ENCODE results near the gene C6orf89.

The C6orf89 gene

GRCh38 chr6:36928547-36928918 lies 42.8 kb downstream of the C6orf89 start:
- H3K4me3 ChIP-seq (ENCODE audit: low read length), result no peak overlapping the region
- DNase-seq, result no peak
- no peak for TF ChIP-seq EZH2 (optimal IDR thresholded peaks at IDR 0.05; ENCODE audit: low read depth, low read length)
- TF ChIP-seq CTCF (IDR thresholded peaks at IDR 0.05; ENCODE audit: low read length), result no peak
- TF ChIP-seq EZH2phosphoT487 (IDR thresholded peaks at IDR 0.05; ENCODE audit: low read length), result no peak
- H3K27ac ChIP-seq (ENCODE audit: low read length), result no peak overlapping the region
- no peak overlapping the region for H3K9ac ChIP-seq (ENCODE audit: low read length)
- no peaks in the 10 kb centered on the region for H3K4me1 ChIP-seq (ENCODE audit: low read length)
- no peaks in the 10 kb centered on the region for H3K9me2 ChIP-seq (replicated peaks; ENCODE audit: insufficient read depth, low read length)
- no peak overlapping the region for H2AFZ ChIP-seq (ENCODE audit: low read length)
- H3K4me2 ChIP-seq (ENCODE audit: low read depth, low read length), result no peak overlapping the region
- H3K79me2 ChIP-seq (ENCODE audit: low read length), result no peaks in the 10 kb centered on the region
- no peaks in the 10 kb centered on the region for H3K27me3 ChIP-seq (replicated peaks; ENCODE audit: insufficient read depth, low read length)
- H3F3A ChIP-seq (ENCODE audit: insufficient read depth, low read length), result no peaks in the 10 kb centered on the region
- no peaks in the 10 kb centered on the region for H4K20me1 ChIP-seq (ENCODE audit: insufficient read depth, low read length)
- no peaks in the 10 kb centered on the region for H3K36me3 ChIP-seq (replicated peaks; ENCODE audit: insufficient read depth, low read length)
- no peaks in the 10 kb centered on the region for H3K9me3 ChIP-seq (replicated peaks; ENCODE audit: insufficient read depth, low read length)

GRCh38 chr6:36929152-36929551 lies 43.4 kb downstream of the C6orf89 start:
- Histone ChIP-seq H4K20me1 (ENCODE audit: insufficient read depth, low read length) (no peaks in the 10 kb centered on the region), H2AFZ (ENCODE audit: low read length) (no peak overlapping the region), H3K4me1 (ENCODE audit: low read length) (no peaks in the 10 kb centered on the region), H3K36me3 (replicated peaks; ENCODE audit: insufficient read depth, low read length) (no peaks in the 10 kb centered on the region), H3K27ac (ENCODE audit: low read length) (no peak overlapping the region), H3F3A (ENCODE audit: insufficient read depth, low read length) (no peaks in the 10 kb centered on the region), H3K27me3 (replicated peaks; ENCODE audit: insufficient read depth, low read length) (no peaks in the 10 kb centered on the region), H3K9ac (ENCODE audit: low read length) (no peak overlapping the region), H3K79me2 (ENCODE audit: low read length) (no peaks in the 10 kb centered on the region), H3K9me2 (replicated peaks; ENCODE audit: insufficient read depth, low read length) (no peaks in the 10 kb centered on the region), H3K4me2 (ENCODE audit: low read depth, low read length) (no peak overlapping the region), H3K4me3 (ENCODE audit: low read length) (no peak overlapping the region), H3K9me3 (replicated peaks; ENCODE audit: insufficient read depth, low read length) (no peaks in the 10 kb centered on the region)
- DNase-seq, result no peak
- TF ChIP-seq EZH2phosphoT487 (IDR thresholded peaks at IDR 0.05; ENCODE audit: low read length) (no peak), EZH2 (optimal IDR thresholded peaks at IDR 0.05; ENCODE audit: low read depth, low read length) (no peak), CTCF (IDR thresholded peaks at IDR 0.05; ENCODE audit: low read length) (no peak)

GRCh38 chr6:36929607-36930006 lies 43.9 kb downstream of the C6orf89 start:
- H3K9me2 ChIP-seq (replicated peaks; ENCODE audit: insufficient read depth, low read length), result no peaks in the 10 kb centered on the region
- H3K79me2 ChIP-seq (ENCODE audit: low read length), result no peaks in the 10 kb centered on the region
- no peaks in the 10 kb centered on the region for H3K4me1 ChIP-seq (ENCODE audit: low read length)
- H3K4me3 ChIP-seq (ENCODE audit: low read length), result no peak overlapping the region
- H3K4me2 ChIP-seq (ENCODE audit: low read depth, low read length), result no peak overlapping the region
- no peaks in the 10 kb centered on the region for H3F3A ChIP-seq (ENCODE audit: insufficient read depth, low read length)
- no peaks in the 10 kb centered on the region for H3K36me3 ChIP-seq (replicated peaks; ENCODE audit: insufficient read depth, low read length)
- H2AFZ ChIP-seq (ENCODE audit: low read length), result no peak overlapping the region
- no peaks in the 10 kb centered on the region for H3K9me3 ChIP-seq (replicated peaks; ENCODE audit: insufficient read depth, low read length)
- no peak overlapping the region for H3K27ac ChIP-seq (ENCODE audit: low read length)
- no peak overlapping the region for H3K9ac ChIP-seq (ENCODE audit: low read length)
- no peaks in the 10 kb centered on the region for H4K20me1 ChIP-seq (ENCODE audit: insufficient read depth, low read length)
- no peaks in the 10 kb centered on the region for H3K27me3 ChIP-seq (replicated peaks; ENCODE audit: insufficient read depth, low read length)
- no peak for TF ChIP-seq EZH2 (optimal IDR thresholded peaks at IDR 0.05; ENCODE audit: low read depth, low read length)
- TF ChIP-seq CTCF (IDR thresholded peaks at IDR 0.05; ENCODE audit: low read length), result no peak
- no peak for TF ChIP-seq EZH2phosphoT487 (IDR thresholded peaks at IDR 0.05; ENCODE audit: low read length)
- no peak for DNase-seq
